H9 (cell line): Measurements from ENCODE around the gene MTNR1B. TPM values are rescaled to one million over a fixed set of nuclear protein-coding genes. Genes with fewer than 3 reads are reported as not detected.

ENCODE experiments used
- DNase-seq: peaks from one replicate; pipeline ENCODE4 v3.0.0-alpha.2; 2017
- H2AFZ ChIP-seq: one replicate; pipeline ENCODE4 v1.6.1; 2013; ENCODE audit warnings: mild to moderate bottlenecking, low read length, control low read depth, moderate library complexity
- H2AK5ac ChIP-seq: 2 replicates; pipeline ENCODE4 v1.6.1; 2013; ENCODE audit warnings: low read length, control low read depth, mixed read lengths; ENCODE audit not compliant: insufficient read length
- H2BK120ac ChIP-seq: one replicate; pipeline ENCODE4 v1.6.1; 2013; ENCODE audit warnings: low read depth, mild to moderate bottlenecking, low read length, control low read depth, inconsistent platforms; ENCODE audit not compliant: poor library complexity, severe bottlenecking
- H2BK12ac ChIP-seq: 2 replicates; pipeline ENCODE4 v1.6.1; 2013; ENCODE audit warnings: low read length, control low read depth, mixed read lengths, low read depth; ENCODE audit not compliant: insufficient read length
- H2BK15ac ChIP-seq: 2 replicates; pipeline ENCODE4 v1.6.1; 2013; ENCODE audit warnings: low read depth, low read length, control low read depth
- H2BK20ac ChIP-seq: one replicate; pipeline ENCODE4 v1.6.1; 2013; ENCODE audit warnings: low read depth, mild to moderate bottlenecking, low read length, control low read depth, inconsistent platforms; ENCODE audit not compliant: poor library complexity, severe bottlenecking
- H2BK5ac ChIP-seq: 2 replicates; pipeline ENCODE4 v1.6.1; 2013; ENCODE audit warnings: low read length, control low read depth, mixed read lengths; ENCODE audit not compliant: insufficient read length
- H3K14ac ChIP-seq: 2 replicates; pipeline ENCODE4 v1.6.1; 2013; ENCODE audit warnings: low read length, control low read depth; ENCODE audit not compliant: insufficient read depth
- H3K18ac ChIP-seq: 2 replicates; pipeline ENCODE4 v1.6.1; 2013; ENCODE audit warnings: low read depth, mild to moderate bottlenecking, mixed read lengths, low read length, control low read depth; ENCODE audit not compliant: insufficient read length
- H3K23ac ChIP-seq: 2 replicates; pipeline ENCODE4 v1.6.1; 2013; ENCODE audit warnings: low read length, control low read depth, mixed read lengths, low read depth; ENCODE audit not compliant: insufficient read length
- H3K23me2 ChIP-seq: 2 replicates; pipeline ENCODE4 v1.6.1; 2013; ENCODE audit warnings: low read depth, mild to moderate bottlenecking, mixed read lengths, low read length, control low read depth; ENCODE audit not compliant: insufficient read length, poor library complexity, severe bottlenecking
- H3K27ac ChIP-seq: 2 replicates; pipeline ENCODE4 v1.5.1; 2013; ENCODE audit warnings: low read length, control low read depth, mixed read lengths, low read depth; ENCODE audit not compliant: insufficient read length
- H3K27me3 ChIP-seq: 2 replicates; pipeline ENCODE4 v1.6.1; 2013; ENCODE audit warnings: low read length, control low read depth, inconsistent platforms; ENCODE audit not compliant: insufficient read depth
- H3K4ac ChIP-seq: 2 replicates; pipeline ENCODE4 v1.6.1; 2013; ENCODE audit warnings: low read depth, mild to moderate bottlenecking, control low read depth, inconsistent platforms, low read length, moderate library complexity
- H3K4me1 ChIP-seq: 2 replicates; pipeline ENCODE4 v1.6.1; 2013; ENCODE audit warnings: low read length, control low read depth, inconsistent platforms; ENCODE audit not compliant: insufficient read depth
- H3K4me2 ChIP-seq: 2 replicates; pipeline ENCODE4 v1.6.1; 2013; ENCODE audit warnings: low read length, control low read depth, mixed read lengths; ENCODE audit not compliant: insufficient read length, insufficient read depth
- H3K56ac ChIP-seq: 2 replicates; pipeline ENCODE4 v1.6.1; 2013; ENCODE audit warnings: low read depth, mild to moderate bottlenecking, mixed read lengths, low read length, control low read depth; ENCODE audit not compliant: insufficient read length
- H3K79me1 ChIP-seq: 2 replicates; pipeline ENCODE4 v1.6.1; 2013; ENCODE audit warnings: low read depth, mild to moderate bottlenecking, moderate library complexity, low read length, control low read depth, inconsistent platforms; ENCODE audit not compliant: insufficient read depth, poor library complexity, severe bottlenecking
- H3K79me2 ChIP-seq: 2 replicates; pipeline ENCODE4 v1.6.1; 2013; ENCODE audit warnings: low read length, control low read depth, inconsistent platforms; ENCODE audit not compliant: insufficient read depth
- H3K9ac ChIP-seq: 2 replicates; pipeline ENCODE4 v1.6.1; 2013; ENCODE audit warnings: low read length, control low read depth, mixed read lengths; ENCODE audit not compliant: insufficient read length; ENCODE audit errors: extremely low read depth
- H3K9me3 ChIP-seq: one replicate; pipeline ENCODE4 v1.6.1; 2013; ENCODE audit warnings: low read depth, low read length, inconsistent platforms; ENCODE audit not compliant: control insufficient read depth
- H3T11ph ChIP-seq: one replicate; pipeline ENCODE4 v1.6.1; 2013; ENCODE audit warnings: mild to moderate bottlenecking, low read length, control low read depth, inconsistent platforms
- H4K20me1 ChIP-seq: one replicate; pipeline ENCODE4 v1.6.1; 2013; ENCODE audit not compliant: control insufficient read depth, insufficient read length, insufficient read depth
- H4K5ac ChIP-seq: 2 replicates; pipeline ENCODE4 v1.6.1; 2013; ENCODE audit warnings: low read depth, mild to moderate bottlenecking, mixed read lengths, low read length, control low read depth; ENCODE audit not compliant: insufficient read length
- H4K8ac ChIP-seq: replicated peaks from 2 replicates; pipeline ENCODE4 v1.6.1; 2013; ENCODE audit warnings: low read length, control low read depth, mixed read lengths, low read depth; ENCODE audit not compliant: insufficient read length
- H4K91ac ChIP-seq: 2 replicates; pipeline ENCODE4 v1.6.1; 2013; ENCODE audit warnings: low read depth, mild to moderate bottlenecking, moderate library complexity, mixed read lengths, low read length, control low read depth; ENCODE audit not compliant: insufficient read length
- H3K27ac Mint-ChIP-seq, 3 experiments: 2 replicates in 2 of 3; 3 replicates in 1 of 3; pipeline ENCODE4 v1.8.0; 2020 to 2021; ENCODE audit warnings: mixed read lengths in 3 of 3, mild to moderate bottlenecking in 1 of 3, moderate library complexity in 1 of 3
- H3K27me3 Mint-ChIP-seq: 2 replicates; pipeline ENCODE4 v1.8.0; 2021; ENCODE audit warnings: low read depth, mild to moderate bottlenecking, moderate library complexity, mixed read lengths
- H3K36me3 Mint-ChIP-seq, 3 experiments: 2 replicates in 2 of 3; 3 replicates in 1 of 3; pipeline ENCODE4 v1.8.0; 2020 to 2021; ENCODE audit warnings: low read depth in 3 of 3, mixed read lengths in 3 of 3; ENCODE audit not compliant: insufficient read depth in 1 of 3
- H3K4me1 Mint-ChIP-seq, 2 experiments: 2 replicates each; pipeline ENCODE4 v1.8.0; 2020; ENCODE audit warnings: mixed read lengths in 2 of 2
- H3K4me3 Mint-ChIP-seq, 2 experiments: 2 replicates in 1 of 2; 3 replicates in 1 of 2; pipeline ENCODE4 v1.8.0; 2020 to 2021; ENCODE audit warnings: mild to moderate bottlenecking in 2 of 2, mixed read lengths in 2 of 2, moderate library complexity in 1 of 2
- H3K9me3 Mint-ChIP-seq, 2 experiments: 2 replicates in 1 of 2; 3 replicates in 1 of 2; pipeline ENCODE4 v1.8.0; 2020; ENCODE audit warnings: mild to moderate bottlenecking in 2 of 2, mixed read lengths in 2 of 2, moderate library complexity in 1 of 2
- CTCF ChIP-seq: fragments of 200-600 bp; sonication (generic); conservative IDR thresholded peaks from 3 replicates; pipeline ENCODE4 v1.8.0; 2021; ENCODE audit warnings: antibody characterized with exemption, mild to moderate bottlenecking
- WGBS: extraction: QIAGEN DNeasy Blood & Tissue Kit; methylation state at CpG from one replicate; pipeline ENCODE4 v1.1.7; 2013; ENCODE audit warnings: missing lambda C conversion rate, low lambda C conversion rate, mixed read lengths; ENCODE audit not compliant: insufficient read length; ENCODE audit errors: extremely low coverage; 5-methylcytosine and 5-hydroxymethylcytosine counted together
- total RNA-seq: library from RNA; stranded (reverse); gene quantifications from 2 replicates; pipeline ENCODE4 v1.2.1, GENCODE V29; 2021

Gene MTNR1B
- total RNA-seq, 1 experiment from 2014 or later = not detected

DNA sequence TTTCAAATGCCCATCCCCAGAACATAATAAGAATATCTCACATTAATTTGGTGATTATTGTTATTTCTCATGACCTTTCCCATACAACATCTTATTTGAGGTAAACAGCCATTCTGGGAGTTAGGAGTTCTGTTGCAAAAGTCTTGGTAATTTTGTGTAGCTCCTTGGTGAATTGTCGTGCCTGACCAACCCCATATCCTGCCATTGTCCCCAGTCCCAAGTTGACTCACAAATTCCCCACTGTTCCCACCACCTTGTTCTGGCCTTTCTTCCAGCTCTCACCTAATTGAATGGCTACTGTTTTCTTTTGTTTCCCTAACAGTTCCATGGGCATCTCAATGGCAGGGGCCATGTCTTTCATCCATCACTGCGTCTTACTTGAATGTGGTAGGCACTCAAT is 8.0 kb downstream of the MTNR1B start:
- no peaks in the 10 kb centered on the region for H4K20me1 ChIP-seq
- H3K27me3 ChIP-seq = no peaks in the 10 kb centered on the region

More for the DNA sequence above, 8.0 kb downstream of the MTNR1B start:
- Histone ChIP-seq H4K5ac (no peak overlapping the region), H3T11ph (no peak overlapping the region), H3K56ac (no peak overlapping the region), H3K9ac (no peak overlapping the region), H2BK15ac (no peak overlapping the region), H2BK120ac (no peak overlapping the region), H4K8ac (no peak overlapping the region), H4K91ac (no peak overlapping the region), H2BK5ac (no peak overlapping the region), H2BK20ac (no peak overlapping the region), H2AK5ac (no peak overlapping the region), H3K9me3 (no peaks in the 10 kb centered on the region), H3K4ac (no peak overlapping the region), H3K79me2 (no peaks in the 10 kb centered on the region), H2AFZ (no peak overlapping the region), H3K14ac (no peak overlapping the region), H3K23me2 (no peaks in the 10 kb centered on the region), H3K4me1 (no peaks in the 10 kb centered on the region), H3K27ac (no peak overlapping the region), H3K4me2 (no peak overlapping the region), H3K79me1 (no peaks in the 10 kb centered on the region), H3K23ac (no peak overlapping the region), H3K18ac (no peak overlapping the region), H2BK12ac (no peak overlapping the region)
- Mint-ChIP-seq H3K4me3 (no peak overlapping the region), H3K36me3 (peaks cover 0 to 2% (median 0%) of the 10 kb centered on the region in 3 experiments; a peak in 1 of 7 replicates), H3K27me3 (peaks cover 2% of the 10 kb centered on the region), H3K9me3 (peaks cover 0 to 2% of the 10 kb centered on the region in 2 experiments; a peak in 2 of 5 replicates), H3K4me1 (no peaks in the 10 kb centered on the region), H3K27ac (no peak overlapping the region)
- no peak for TF ChIP-seq CTCF
- DNase-seq = no peak
- WGBS = no CpG with 5 or more reads among the region's 2 CpGs
